Measurements from ENCODE around the gene DOCK4. TPM values are rescaled to one million over a fixed set of nuclear protein-coding genes. Genes with fewer than 3 reads are reported as not detected.

DOCK4 gene
- total and polyA plus RNA-seq, 4 donors, result 40.3 to 95.0 (median 56.4) TPM

DNA sequence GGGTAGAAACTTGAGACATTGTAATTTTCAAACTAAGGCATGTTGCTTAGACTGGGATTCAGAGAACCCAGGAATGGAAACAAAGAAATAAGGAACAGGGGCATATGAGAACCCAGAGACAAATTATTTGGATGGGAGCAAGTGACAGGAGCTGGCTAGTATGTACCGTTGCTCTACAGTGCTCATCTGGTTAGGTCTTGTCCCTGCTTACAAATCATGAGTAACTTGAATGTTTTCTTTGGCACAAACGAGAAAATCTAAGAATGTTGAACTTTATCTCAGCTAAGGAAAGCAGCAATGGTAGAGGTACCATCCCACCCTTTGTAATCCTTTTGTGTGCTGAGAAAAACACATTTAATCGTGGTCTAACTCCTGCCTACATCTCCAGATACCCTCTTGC, 527.9 kb downstream of the DOCK4 start:
- Histone ChIP-seq H3K9me3 (ENCODE audit: control insufficient read depth, insufficient read depth, low read length) (no peaks in the 10 kb centered on the region), H3K36me3 (ENCODE audit: control insufficient read depth, insufficient read depth, low read length) (no peaks in the 10 kb centered on the region), H3K4me3 (ENCODE audit: low read depth, low read length) (no peak overlapping the region), H3K27ac (ENCODE audit: low read depth, low read length) (no peak overlapping the region), H3K27me3 (ENCODE audit: control insufficient read depth, insufficient read depth, low read length) (no peaks in the 10 kb centered on the region), H3K4me1 (ENCODE audit: control insufficient read depth, insufficient read depth, low read length) (no peaks in the 10 kb centered on the region)
- WGBS (ENCODE audit: insufficient coverage), result 78% methylated on average over 2 of the region's 3 CpGs
- no peak for DNase-seq (ENCODE audit: low read depth in 4 of 6, low spot score in 6 of 6)

DNA sequence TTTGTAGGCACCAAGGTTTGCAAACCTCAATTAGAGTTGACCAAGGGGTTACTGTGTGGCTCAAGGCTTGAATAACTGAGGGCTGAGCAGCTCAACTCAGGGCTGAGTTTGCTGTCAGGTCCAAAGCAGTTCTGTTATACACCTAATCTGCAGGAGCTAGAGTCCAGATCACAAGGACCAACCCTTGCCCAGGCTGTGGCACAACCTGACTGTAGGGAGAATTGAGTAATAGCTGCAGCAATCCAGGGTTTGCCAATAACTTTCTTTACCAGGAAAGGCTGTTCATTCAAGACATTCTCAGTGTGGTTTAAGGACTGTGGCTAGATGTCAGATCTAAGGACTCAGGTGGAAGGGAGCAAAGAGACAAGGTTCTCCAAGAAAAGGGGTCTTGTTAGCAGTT, 528.4 kb downstream of the DOCK4 start:
- no peak for DNase-seq (ENCODE audit: low read depth in 4 of 6, low spot score in 6 of 6)
- H3K4me1 ChIP-seq (ENCODE audit: control insufficient read depth, insufficient read depth, low read length), result no peaks in the 10 kb centered on the region
- no peak overlapping the region for H3K27ac ChIP-seq (ENCODE audit: low read depth, low read length)
- no peak overlapping the region for H3K4me3 ChIP-seq (ENCODE audit: low read depth, low read length)
- H3K9me3 ChIP-seq (ENCODE audit: control insufficient read depth, insufficient read depth, low read length), result no peaks in the 10 kb centered on the region
- H3K36me3 ChIP-seq (ENCODE audit: control insufficient read depth, insufficient read depth, low read length), result no peaks in the 10 kb centered on the region
- H3K27me3 ChIP-seq (ENCODE audit: control insufficient read depth, insufficient read depth, low read length), result no peaks in the 10 kb centered on the region

DNA sequence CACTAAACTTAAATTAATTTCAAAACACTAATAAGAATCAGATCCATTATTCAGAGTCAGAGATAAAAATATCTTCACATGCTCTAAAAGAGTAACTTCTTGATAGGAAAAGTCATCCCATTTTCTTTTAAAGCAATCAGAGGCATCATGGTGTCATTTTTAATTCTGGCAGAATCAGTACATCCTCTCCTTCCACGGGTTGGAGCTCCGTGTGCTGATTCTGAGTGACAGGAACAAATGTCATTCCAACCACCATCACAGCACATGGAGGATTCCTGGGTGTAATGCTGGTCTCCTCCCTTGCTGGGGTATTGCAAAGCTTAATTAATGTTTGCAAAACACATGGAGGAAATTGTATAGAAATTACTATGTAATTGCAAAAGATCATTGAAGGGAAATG, 529.4 kb downstream of the DOCK4 start:
- Histone ChIP-seq H3K4me3 (ENCODE audit: low read depth, low read length) (no peak overlapping the region), H3K27ac (ENCODE audit: low read depth, low read length) (no peak overlapping the region), H3K27me3 (ENCODE audit: control insufficient read depth, insufficient read depth, low read length) (no peaks in the 10 kb centered on the region), H3K4me1 (ENCODE audit: control insufficient read depth, insufficient read depth, low read length) (no peaks in the 10 kb centered on the region), H3K9me3 (ENCODE audit: control insufficient read depth, insufficient read depth, low read length) (no peaks in the 10 kb centered on the region), H3K36me3 (ENCODE audit: control insufficient read depth, insufficient read depth, low read length) (no peaks in the 10 kb centered on the region)
- DNase-seq (ENCODE audit: low read depth in 4 of 6, low spot score in 6 of 6), result no peak
- WGBS (ENCODE audit: insufficient coverage), result no CpG with 5 or more reads among the region's 2 CpGs

Small RNA genes within 50 kb of the gene (small RNA-seq; reads per million reads assigned to genes)
- not detected for gene RNA5SP237 (ENCODE audit: low replicate concordance)

Other genes starting within 250 kb of the DOCK4 start
- gene ZNF277, start 296 bp upstream of the DOCK4 start, total RNA-seq, result 10 to 100 TPM; 32.1 to 52.5 TPM
- gene ZNF277, start 296 bp upstream of the DOCK4 start, polyA plus RNA-seq (ENCODE audit: insufficient read length in 2 of 2), result 10 to 100 TPM; 18.2 to 22.8 TPM
- 10 to 100 TPM; 38.1 to 60.3 TPM for gene IFRD1, start 244.1 kb upstream of the DOCK4 start, total RNA-seq
- 10 to 100 TPM; 46.2 to 61.0 TPM for gene IFRD1, start 244.1 kb upstream of the DOCK4 start, polyA plus RNA-seq (ENCODE audit: insufficient read length in 2 of 2)